Effector memory CD4-positive, alpha-beta T cell (primary cell): Measurements from ENCODE around the gene SLC51B.
"Not testable (repeated sequence)": the region's sequence is repeated elsewhere in the genome, so short reads cannot be mapped to it uniquely, and the experiment has no call there.

Experiments
- DNase-seq, 3 donors: peaks; one replicate each; pipeline ENCODE4 v3.0.0-alpha.2; 2020
- H3K27ac ChIP-seq: 2 replicates; pipeline ENCODE4 v1.7.0; 2013; ENCODE audit warnings: mild to moderate bottlenecking, low read length, moderate library complexity; ENCODE audit not compliant: insufficient read depth, poor library complexity, severe bottlenecking
- H3K27me3 ChIP-seq: replicated peaks from 2 replicates; pipeline ENCODE4 v1.7.0; 2013; ENCODE audit warnings: mild to moderate bottlenecking, low read length; ENCODE audit not compliant: insufficient read depth, control insufficient read depth, poor library complexity, severe bottlenecking
- H3K36me3 ChIP-seq: 2 replicates; pipeline ENCODE4 v1.7.0; 2013; ENCODE audit warnings: mild to moderate bottlenecking, low read length, moderate library complexity; ENCODE audit not compliant: control insufficient read depth, insufficient read depth
- H3K4me1 ChIP-seq: 2 replicates; pipeline ENCODE4 v1.7.0; 2013; ENCODE audit warnings: low read length, mild to moderate bottlenecking; ENCODE audit not compliant: control insufficient read depth, insufficient read depth, poor library complexity, severe bottlenecking
- H3K4me3 ChIP-seq: 2 replicates; pipeline ENCODE4 v1.7.0; 2013; ENCODE audit warnings: low read length, low read depth, mild to moderate bottlenecking; ENCODE audit not compliant: insufficient read depth, poor library complexity, severe bottlenecking
- H3K9me3 ChIP-seq: 2 replicates; pipeline ENCODE4 v1.7.0; 2013; ENCODE audit warnings: mild to moderate bottlenecking, low read length, moderate library complexity; ENCODE audit not compliant: control insufficient read depth
- total RNA-seq, 3 donors: gene quantifications; one replicate each; lab custom pipeline; 2026; lab: John Stamatoyannopoulos, UW

The SLC51B gene
- 0 reads per million in 3 donors for total RNA-seq

DNA sequence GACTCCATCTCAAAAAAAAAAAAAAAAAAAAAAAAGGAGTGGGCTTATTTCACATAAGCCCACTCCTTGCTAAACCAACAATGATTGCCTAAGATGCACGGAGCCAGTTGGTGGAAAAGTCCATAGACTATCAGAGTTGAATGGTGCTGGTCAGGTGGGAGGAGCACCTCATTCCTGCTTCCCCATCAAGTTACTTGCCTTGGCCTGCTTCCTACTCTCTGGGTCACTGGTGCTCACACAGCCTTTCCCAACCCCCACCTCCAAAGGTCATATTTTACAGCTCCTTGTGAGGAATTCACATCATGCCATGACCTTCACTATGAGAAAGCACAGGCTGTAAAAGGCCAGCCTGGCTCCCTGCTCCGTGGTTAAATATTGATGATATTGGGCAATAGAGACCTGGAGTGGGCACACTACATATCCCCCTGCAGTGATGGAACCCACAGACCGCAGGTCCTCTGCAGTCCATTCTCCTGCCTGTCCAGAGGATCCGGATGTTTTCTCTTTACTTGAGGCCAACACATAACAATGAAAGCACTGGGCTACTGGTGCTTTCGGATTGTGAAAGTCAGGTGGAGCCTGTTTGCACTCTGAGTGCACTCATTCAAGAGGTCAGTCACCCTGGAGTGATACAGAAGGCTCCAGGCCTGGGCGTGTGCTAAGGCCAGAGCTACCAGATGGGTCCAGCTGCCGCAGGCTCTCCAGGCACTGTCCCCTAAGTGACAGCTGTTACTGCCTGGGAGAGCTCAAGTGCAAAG lies at the start of gene SLC51B:
Gene SLC51B, plus strand, starts transcription at position 664 of the 758 bp plus-strand sequence. CDS start 4,618 bp downstream, outside the sequence.
- Histone ChIP-seq H3K27ac (no peak within 1 kb of the TSS), H3K36me3 (no peaks in the 10 kb centered on the region), H3K4me3 (no peak within 1 kb of the TSS), H3K9me3 (no peaks in the 10 kb centered on the region), H3K27me3 (no peaks in the 10 kb centered on the region), H3K4me1 (peaks cover 10% of the 10 kb centered on the region)
- no peak for DNase-seq

DNA sequence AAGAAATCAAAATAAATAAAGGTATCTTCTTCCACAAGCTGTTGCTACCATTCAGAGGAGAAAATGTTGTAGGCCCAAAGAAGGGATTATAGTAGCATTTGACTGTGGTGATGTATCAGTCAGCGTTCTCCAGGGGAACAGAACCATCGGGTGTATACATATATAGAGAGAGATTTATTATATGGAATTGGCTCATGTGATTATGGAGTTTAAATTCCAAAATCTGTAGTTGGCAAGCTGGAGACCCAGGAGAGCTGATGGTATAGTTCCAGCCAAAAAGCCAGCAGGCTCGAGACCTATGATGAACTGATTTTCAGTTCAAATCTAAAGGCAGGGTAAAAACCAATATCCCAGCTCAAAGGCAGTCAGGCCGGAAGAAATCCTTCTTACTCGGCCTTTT lies 48.1 kb upstream of the SLC51B start:
- Histone ChIP-seq H3K36me3 (no peaks in the 10 kb centered on the region), H3K27me3 (no peaks in the 10 kb centered on the region), H3K4me1 (no peaks in the 10 kb centered on the region), H3K9me3 (no peaks in the 10 kb centered on the region), H3K27ac (no peak overlapping the region), H3K4me3 (no peak overlapping the region)
- DNase-seq: no peak

DNA sequence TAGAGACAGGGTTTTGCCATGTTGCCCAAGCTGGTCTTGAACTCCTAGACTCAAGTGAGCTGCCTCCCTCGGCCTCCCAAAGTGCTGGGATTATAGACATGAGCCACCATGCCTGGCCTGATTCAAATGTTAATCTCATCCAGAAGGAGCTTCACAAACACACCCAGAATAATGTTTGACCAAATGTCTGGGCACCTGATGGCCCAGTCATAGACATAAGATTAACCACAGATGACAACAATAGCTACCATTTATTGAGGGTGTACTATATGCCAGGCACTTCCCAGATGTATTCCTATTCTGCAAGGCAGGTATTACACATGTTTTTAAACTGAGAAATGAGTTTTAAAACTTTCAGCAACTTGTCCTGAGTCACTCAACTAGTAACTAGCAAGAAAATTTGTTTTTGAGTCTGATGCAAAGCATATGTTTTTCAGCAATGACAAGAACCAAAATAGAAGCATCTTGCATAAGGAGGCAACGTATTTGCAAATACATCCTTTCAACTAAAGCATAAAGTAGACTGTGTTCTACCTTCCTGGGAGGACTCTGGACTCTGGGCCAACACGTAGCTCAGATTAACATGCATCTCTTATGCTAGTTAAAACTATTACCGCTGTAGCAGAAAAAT lies 47.3 kb upstream of the SLC51B start:
- DNase-seq: no peak
- H3K36me3 ChIP-seq: no peaks in the 10 kb centered on the region
- no peaks in the 10 kb centered on the region for H3K27me3 ChIP-seq
- no peaks in the 10 kb centered on the region for H3K9me3 ChIP-seq
- no peak overlapping the region for H3K4me3 ChIP-seq
- H3K4me1 ChIP-seq: no peaks in the 10 kb centered on the region
- H3K27ac ChIP-seq: no peak overlapping the region

DNA sequence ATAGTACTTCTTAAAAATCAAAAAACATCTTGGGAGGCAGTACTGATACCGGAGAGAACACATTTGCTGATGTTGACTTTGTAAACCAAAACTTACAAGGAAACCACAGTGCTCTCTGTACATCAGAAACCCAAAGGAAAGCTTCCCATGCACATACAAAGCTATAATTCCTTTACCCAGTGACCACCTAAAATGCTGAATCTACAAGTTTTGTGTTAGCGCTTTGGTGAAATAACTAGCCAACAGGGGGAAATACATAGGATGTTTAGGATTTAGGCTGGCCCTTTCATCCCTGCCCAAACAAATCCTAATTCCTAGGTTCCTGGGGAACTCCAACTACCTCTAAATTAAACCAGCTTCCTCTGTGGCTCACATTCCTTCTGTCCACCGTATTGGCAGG lies 40.2 kb upstream of the SLC51B start:
- no peaks in the 10 kb centered on the region for H3K4me1 ChIP-seq
- peaks cover 5% of the 10 kb centered on the region for H3K36me3 ChIP-seq
- no peak overlapping the region for H3K4me3 ChIP-seq
- DNase-seq: no peak
- H3K27ac ChIP-seq: no peak overlapping the region
- H3K27me3 ChIP-seq: no peaks in the 10 kb centered on the region
- no peaks in the 10 kb centered on the region for H3K9me3 ChIP-seq

DNA sequence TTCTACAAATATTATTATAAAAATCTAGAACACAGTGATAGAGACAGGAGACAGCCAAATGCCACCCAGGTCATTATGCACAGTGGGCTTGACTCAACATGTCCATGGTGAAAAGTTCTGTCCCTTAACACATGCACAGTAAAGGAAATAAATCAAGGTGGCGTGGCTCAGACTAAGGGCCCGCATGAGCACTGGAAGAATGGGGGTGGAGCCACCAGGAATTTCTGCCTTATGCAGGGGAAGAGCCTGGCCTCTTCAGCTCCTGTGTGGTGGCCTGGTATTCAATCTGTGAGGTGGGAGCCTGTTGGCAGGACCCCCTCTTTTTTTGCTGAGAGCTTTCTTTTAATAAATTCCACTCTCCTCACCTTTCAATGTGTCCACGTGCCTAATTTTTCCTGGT lies 38.3 kb upstream of the SLC51B start:
- Histone ChIP-seq H3K4me1 (no peaks in the 10 kb centered on the region), H3K9me3 (no peaks in the 10 kb centered on the region), H3K4me3 (no peak overlapping the region), H3K27ac (no peak overlapping the region), H3K27me3 (no peaks in the 10 kb centered on the region), H3K36me3 (peaks cover 8% of the 10 kb centered on the region)
- DNase-seq: no peak

DNA sequence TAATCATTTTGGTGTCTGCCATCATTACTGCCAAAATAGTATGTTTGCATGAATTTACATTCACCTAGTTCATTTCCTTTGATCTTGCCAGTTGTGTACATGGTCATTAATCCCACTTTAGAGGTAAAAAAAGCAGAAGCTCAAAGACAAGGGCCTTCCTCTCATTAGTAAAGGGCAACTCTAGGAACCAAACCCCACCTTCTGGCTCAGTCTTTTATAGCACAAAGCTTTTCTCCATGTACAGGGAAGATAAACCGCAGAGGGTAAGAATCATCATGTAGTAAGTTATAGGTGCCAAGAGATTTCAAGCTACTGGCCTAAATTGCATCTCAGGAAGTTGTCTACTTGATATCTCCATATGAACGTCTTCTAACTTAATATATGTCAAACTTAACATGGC lies 36.2 kb upstream of the SLC51B start:
- Histone ChIP-seq H3K9me3 (no peaks in the 10 kb centered on the region), H3K4me3 (no peak overlapping the region), H3K36me3 (peaks cover 16% of the 10 kb centered on the region), H3K27me3 (no peaks in the 10 kb centered on the region), H3K4me1 (no peaks in the 10 kb centered on the region), H3K27ac (no peak overlapping the region)
- DNase-seq: no peak

DNA sequence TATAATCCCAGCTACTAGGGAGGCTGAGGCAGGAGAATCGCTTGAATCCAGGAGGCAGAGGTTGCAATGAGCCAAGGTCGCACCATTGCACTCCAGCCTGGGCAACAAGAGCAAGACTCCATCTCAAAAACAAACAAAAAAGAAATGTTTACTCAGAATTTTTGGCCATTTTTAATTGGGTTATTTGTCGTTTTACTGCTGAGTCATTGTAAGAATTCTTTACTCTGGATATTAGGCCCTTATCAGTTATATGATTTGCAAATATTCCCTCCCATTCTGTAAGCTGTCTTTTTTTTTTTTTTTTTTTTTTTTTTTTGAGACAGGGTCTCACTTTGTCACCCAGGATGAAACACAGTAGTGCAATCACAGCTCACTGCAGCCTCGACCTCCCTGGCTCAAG lies 34.0 kb upstream of the SLC51B start:
- not testable (repeated sequence) for H3K4me1 ChIP-seq, H3K9me3 ChIP-seq, H3K4me3 ChIP-seq, H3K27ac ChIP-seq, DNase-seq, H3K27me3 ChIP-seq
- peaks cover 35% of the 10 kb centered on the region for H3K36me3 ChIP-seq

DNA sequence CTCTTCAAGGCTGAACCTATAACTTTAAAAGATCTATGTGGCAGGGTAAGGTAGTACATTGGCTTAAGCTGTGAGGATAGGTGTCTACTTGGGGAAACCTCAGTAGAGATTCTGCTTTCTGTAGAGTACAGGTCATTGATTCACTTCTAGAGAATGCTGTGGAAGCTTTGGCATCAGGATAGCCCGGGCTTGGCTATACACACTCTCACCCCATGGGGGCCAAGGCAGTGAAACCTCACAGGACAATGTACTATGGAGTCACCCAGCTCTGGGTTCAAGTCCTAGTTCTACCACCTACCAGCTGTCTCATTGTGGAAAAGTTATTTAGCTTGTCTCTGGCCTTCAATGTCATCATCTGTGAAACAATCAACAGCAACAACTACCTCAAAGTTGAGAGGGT lies 24.8 kb upstream of the SLC51B start:
- Histone ChIP-seq H3K27ac (no peak overlapping the region), H3K4me1 (no peaks in the 10 kb centered on the region), H3K9me3 (no peaks in the 10 kb centered on the region), H3K27me3 (no peaks in the 10 kb centered on the region), H3K4me3 (no peak overlapping the region), H3K36me3 (peaks cover 38% of the 10 kb centered on the region)
- no peak for DNase-seq

DNA sequence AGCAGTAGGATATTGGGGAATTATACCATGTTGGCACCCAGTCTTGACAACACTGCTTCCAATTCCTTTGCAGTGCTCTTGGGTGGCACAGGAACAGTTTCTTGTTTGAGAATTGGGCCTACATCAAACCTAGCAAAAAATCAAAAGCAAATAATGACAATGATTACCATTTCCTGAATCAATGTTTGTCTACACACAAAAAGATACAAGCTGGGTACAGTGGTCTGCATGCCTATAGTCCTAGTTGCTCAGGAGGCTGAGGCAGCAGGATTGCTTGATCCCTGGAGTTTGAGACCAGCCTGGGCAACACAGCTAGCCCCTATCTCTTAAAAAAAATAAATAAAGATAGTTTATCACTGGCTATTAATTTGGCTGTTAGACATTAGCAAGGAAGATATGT lies 23.7 kb upstream of the SLC51B start:
- Histone ChIP-seq H3K27ac (no peak overlapping the region), H3K27me3 (no peaks in the 10 kb centered on the region), H3K9me3 (no peaks in the 10 kb centered on the region), H3K4me3 (no peak overlapping the region), H3K4me1 (no peaks in the 10 kb centered on the region), H3K36me3 (peaks cover 39% of the 10 kb centered on the region)
- no peak for DNase-seq

DNA sequence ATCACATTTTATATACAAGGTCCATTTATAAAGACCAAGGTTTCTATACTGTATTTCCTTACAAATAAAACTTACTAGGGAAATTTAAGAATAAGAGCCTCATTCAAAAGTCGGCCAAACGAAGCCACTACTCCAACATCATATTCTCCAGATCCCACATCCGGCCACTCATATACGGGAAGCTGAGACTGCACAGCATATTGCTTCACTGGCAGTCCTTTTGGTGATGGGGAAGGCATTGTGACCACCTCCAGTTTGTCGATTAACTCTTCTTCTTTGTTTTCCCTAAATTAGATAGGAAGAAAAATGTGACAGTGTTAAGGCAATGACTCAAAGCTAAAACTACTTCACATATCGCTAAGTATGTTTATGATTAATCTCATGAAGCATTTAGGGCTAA lies 18.4 kb upstream of the SLC51B start:
- H3K4me3 ChIP-seq: no peak overlapping the region
- H3K9me3 ChIP-seq: no peaks in the 10 kb centered on the region
- H3K27ac ChIP-seq: no peak overlapping the region
- peaks cover 16% of the 10 kb centered on the region for H3K36me3 ChIP-seq
- DNase-seq: no peak
- peaks cover 8% of the 10 kb centered on the region for H3K4me1 ChIP-seq
- H3K27me3 ChIP-seq: no peaks in the 10 kb centered on the region
